ENCODE results near the gene CTDNEP1.

DNA sequence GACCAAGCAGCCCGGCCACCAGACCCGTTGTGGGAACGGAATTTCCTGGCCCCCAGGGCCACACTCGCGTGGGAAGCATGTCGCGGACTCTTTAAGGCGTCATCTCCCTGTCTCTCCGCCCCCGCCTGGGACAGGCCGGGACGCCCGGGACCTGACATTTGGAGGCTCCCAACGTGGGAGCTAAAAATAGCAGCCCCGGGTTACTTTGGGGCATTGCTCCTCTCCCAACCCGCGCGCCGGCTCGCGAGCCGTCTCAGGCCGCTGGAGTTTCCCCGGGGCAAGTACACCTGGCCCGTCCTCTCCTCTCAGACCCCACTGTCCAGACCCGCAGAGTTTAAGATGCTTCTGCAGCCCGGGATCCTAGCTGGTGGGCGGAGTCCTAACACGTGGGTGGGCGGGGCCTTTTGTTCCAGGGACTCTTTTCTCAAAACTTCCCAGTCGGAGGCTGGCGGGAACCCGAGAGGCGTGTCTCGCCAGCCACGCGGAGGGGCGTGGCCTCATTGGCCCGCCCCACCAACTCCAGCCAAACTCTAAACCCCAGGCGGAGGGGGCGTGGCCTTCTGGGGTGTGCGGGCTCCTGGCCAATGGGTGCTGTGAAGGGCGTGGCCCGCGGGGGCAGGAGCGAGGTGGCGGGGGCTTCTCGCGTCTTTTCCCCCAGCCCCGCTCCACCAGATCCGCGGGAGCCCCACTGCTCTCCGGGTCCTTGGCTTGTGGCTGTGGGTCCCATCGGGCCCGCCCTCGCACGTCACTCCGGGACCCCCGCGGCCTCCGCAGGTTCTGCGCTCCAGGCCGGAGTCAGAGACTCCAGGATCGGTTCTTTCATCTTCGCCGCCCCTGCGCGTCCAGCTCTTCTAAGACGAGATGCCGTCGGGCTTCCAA, 29.8 kb upstream of the CTDNEP1 start, which contains the start of gene SLC2A4:
- TF ChIP-seq, protein P1, sequence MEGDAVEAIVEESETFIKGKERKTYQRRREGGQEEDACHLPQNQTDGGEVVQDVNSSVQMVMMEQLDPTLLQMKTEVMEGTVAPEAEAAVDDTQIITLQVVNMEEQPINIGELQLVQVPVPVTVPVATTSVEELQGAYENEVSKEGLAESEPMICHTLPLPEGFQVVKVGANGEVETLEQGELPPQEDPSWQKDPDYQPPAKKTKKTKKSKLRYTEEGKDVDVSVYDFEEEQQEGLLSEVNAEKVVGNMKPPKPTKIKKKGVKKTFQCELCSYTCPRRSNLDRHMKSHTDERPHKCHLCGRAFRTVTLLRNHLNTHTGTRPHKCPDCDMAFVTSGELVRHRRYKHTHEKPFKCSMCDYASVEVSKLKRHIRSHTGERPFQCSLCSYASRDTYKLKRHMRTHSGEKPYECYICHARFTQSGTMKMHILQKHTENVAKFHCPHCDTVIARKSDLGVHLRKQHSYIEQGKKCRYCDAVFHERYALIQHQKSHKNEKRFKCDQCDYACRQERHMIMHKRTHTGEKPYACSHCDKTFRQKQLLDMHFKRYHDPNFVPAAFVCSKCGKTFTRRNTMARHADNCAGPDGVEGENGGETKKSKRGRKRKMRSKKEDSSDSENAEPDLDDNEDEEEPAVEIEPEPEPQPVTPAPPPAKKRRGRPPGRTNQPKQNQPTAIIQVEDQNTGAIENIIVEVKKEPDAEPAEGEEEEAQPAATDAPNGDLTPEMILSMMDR (IDR thresholded peaks at IDR 0.05), result no peak
- TF ChIP-seq SIN3A (IDR thresholded peaks at IDR 0.05; ENCODE audit: borderline replicate concordance, low read depth, low read length) (peak; percentile 54; the same call in 1 of the 2 replicates), RFX5 (IDR thresholded peaks at IDR 0.05; ENCODE audit: low read length) (no peak), RCOR1 (IDR thresholded peaks at IDR 0.05; ENCODE audit: low read length) (no peak), POLR2AphosphoS5 (IDR thresholded peaks at IDR 0.05; ENCODE audit: low read depth, low read length) (no peak), EP300 (IDR thresholded peaks at IDR 0.05; ENCODE audit: borderline replicate concordance in 1 of 2, low read depth in 1 of 2, low read length in 1 of 2) (no peak), RXRA (IDR thresholded peaks at IDR 0.05; ENCODE audit: borderline replicate concordance, low read depth) (no peak; the same call in 1 of the 2 replicates)
- TF ChIP-seq, protein P2, sequence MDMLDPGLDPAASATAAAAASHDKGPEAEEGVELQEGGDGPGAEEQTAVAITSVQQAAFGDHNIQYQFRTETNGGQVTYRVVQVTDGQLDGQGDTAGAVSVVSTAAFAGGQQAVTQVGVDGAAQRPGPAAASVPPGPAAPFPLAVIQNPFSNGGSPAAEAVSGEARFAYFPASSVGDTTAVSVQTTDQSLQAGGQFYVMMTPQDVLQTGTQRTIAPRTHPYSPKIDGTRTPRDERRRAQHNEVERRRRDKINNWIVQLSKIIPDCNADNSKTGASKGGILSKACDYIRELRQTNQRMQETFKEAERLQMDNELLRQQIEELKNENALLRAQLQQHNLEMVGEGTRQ (IDR thresholded peaks at IDR 0.05; ENCODE audit: borderline replicate concordance, low read depth, low read length), result no peak
- TF ChIP-seq, protein P3, sequence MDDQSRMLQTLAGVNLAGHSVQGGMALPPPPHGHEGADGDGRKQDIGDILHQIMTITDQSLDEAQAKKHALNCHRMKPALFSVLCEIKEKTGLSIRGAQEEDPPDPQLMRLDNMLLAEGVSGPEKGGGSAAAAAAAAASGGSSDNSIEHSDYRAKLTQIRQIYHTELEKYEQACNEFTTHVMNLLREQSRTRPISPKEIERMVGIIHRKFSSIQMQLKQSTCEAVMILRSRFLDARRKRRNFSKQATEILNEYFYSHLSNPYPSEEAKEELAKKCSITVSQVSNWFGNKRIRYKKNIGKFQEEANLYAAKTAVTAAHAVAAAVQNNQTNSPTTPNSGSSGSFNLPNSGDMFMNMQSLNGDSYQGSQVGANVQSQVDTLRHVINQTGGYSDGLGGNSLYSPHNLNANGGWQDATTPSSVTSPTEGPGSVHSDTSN (IDR thresholded peaks at IDR 0.05), result no peak
- TF ChIP-seq, protein P4, sequence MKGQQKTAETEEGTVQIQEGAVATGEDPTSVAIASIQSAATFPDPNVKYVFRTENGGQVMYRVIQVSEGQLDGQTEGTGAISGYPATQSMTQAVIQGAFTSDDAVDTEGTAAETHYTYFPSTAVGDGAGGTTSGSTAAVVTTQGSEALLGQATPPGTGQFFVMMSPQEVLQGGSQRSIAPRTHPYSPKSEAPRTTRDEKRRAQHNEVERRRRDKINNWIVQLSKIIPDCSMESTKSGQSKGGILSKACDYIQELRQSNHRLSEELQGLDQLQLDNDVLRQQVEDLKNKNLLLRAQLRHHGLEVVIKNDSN (IDR thresholded peaks at IDR 0.05; ENCODE audit: borderline replicate concordance, low read depth), result no peak; the same call in 1 of the 2 replicates
- TF ChIP-seq, protein P5, sequence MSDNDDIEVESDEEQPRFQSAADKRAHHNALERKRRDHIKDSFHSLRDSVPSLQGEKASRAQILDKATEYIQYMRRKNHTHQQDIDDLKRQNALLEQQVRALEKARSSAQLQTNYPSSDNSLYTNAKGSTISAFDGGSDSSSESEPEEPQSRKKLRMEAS (IDR thresholded peaks at IDR 0.05; ENCODE audit: low read depth), result peak; percentile 97
- TF ChIP-seq, protein P6, sequence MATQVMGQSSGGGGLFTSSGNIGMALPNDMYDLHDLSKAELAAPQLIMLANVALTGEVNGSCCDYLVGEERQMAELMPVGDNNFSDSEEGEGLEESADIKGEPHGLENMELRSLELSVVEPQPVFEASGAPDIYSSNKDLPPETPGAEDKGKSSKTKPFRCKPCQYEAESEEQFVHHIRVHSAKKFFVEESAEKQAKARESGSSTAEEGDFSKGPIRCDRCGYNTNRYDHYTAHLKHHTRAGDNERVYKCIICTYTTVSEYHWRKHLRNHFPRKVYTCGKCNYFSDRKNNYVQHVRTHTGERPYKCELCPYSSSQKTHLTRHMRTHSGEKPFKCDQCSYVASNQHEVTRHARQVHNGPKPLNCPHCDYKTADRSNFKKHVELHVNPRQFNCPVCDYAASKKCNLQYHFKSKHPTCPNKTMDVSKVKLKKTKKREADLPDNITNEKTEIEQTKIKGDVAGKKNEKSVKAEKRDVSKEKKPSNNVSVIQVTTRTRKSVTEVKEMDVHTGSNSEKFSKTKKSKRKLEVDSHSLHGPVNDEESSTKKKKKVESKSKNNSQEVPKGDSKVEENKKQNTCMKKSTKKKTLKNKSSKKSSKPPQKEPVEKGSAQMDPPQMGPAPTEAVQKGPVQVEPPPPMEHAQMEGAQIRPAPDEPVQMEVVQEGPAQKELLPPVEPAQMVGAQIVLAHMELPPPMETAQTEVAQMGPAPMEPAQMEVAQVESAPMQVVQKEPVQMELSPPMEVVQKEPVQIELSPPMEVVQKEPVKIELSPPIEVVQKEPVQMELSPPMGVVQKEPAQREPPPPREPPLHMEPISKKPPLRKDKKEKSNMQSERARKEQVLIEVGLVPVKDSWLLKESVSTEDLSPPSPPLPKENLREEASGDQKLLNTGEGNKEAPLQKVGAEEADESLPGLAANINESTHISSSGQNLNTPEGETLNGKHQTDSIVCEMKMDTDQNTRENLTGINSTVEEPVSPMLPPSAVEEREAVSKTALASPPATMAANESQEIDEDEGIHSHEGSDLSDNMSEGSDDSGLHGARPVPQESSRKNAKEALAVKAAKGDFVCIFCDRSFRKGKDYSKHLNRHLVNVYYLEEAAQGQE (IDR thresholded peaks at IDR 0.05; ENCODE audit: low read depth, low read length), result no peak
